ENCODE results near the gene ABHD2. TPM values are rescaled to one million over a fixed set of nuclear protein-coding genes. Genes with fewer than 3 reads are reported as not detected.
A peak's percentile ranks its signal among the peaks of the same experiment; 100 is the strongest.

The ABHD2 gene
- total RNA-seq, 1 donor from 2014 or later, result 68.2 TPM

DNA sequence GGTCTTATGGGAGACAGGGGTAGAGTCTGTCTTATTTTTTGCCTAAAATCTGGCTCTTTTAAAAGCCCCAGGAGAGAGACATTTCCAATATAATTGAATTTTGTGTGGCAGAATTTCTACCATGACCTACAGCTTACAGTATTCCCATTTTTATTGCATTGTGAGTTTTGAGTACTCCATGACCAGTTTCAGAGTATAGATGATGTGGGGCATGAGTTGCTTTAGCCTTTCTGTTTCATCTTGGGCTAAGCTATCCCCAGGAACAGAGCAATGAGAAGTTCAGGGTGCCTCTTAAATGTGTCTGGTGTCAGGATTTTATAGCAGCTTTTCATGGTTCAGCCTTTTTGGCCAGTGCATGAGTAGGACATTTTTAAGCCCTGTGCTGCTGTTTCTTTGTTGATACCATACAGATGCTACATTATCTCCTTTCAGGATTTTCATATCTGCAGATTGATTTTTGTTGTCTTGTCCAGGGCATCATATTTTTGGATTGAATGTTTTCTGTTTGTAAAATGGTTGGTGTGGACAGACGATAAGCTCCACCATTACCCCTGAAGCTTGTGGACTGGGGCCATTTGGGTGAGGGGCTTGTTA, 3.5 kb downstream of the ABHD2 start:
- no peak for DNase-seq
- H3K27me3 ChIP-seq (ENCODE audit: low read depth), result no peaks in the 10 kb centered on the region
- H3K4me1 ChIP-seq, result peaks cover 95% of the 10 kb centered on the region
- TF ChIP-seq CTCF (IDR thresholded peaks at IDR 0.05; ENCODE audit: borderline replicate concordance), result no peak
- intact Hi-C loops (cut with micrococcal nuclease), result no loop called here
- H3K27ac ChIP-seq (replicated peaks), result peak overlapping the region; percentile 95
- peak overlapping the region; percentile 94 for H3K4me3 ChIP-seq
- no peaks in the 10 kb centered on the region for H3K9me3 ChIP-seq (replicated peaks)
- H3K36me3 ChIP-seq, result no peaks in the 10 kb centered on the region

- Histone ChIP-seq H3K36me3 (no peaks in the 10 kb centered on the region), H3K4me3 (no peak overlapping the region), H3K9me3 (replicated peaks) (no peaks in the 10 kb centered on the region), H3K4me1 (peaks cover 100% of the 10 kb centered on the region), H3K27ac (replicated peaks) (peak overlapping the region; percentile 95), H3K27me3 (ENCODE audit: low read depth) (no peaks in the 10 kb centered on the region)
- TF ChIP-seq CTCF (IDR thresholded peaks at IDR 0.05; ENCODE audit: borderline replicate concordance), result no peak
- intact Hi-C loops (cut with micrococcal nuclease), result no loop called here
- no peak for DNase-seq
Observed at GRCh38 chr15:89093509-89093908, 5.3 kb downstream of the ABHD2 start.

DNA sequence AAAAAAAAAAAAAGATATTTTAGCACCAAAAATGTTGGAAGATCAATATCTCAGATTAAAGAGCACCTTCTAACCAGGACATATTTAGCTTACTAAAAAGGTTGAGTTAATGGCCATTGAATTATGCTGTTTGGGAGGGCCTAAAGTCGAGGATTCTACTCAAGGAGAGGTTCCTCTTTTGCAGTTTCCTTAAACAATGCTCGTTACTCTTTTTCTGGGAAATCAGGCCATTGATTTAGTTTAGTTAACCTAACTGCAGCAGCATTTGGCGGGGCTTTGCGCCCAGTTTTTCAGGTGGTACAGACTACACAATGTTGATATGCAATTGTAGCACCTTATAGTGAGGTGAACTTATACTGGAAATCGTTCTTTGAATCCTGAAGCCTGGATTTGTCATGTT, 6.8 kb downstream of the ABHD2 start:
- H3K9me3 ChIP-seq (replicated peaks), result no peaks in the 10 kb centered on the region
- no peaks in the 10 kb centered on the region for H3K27me3 ChIP-seq (ENCODE audit: low read depth)
- intact Hi-C loops (cut with micrococcal nuclease), result no loop called here
- peaks cover 100% of the 10 kb centered on the region for H3K4me1 ChIP-seq
- DNase-seq, result no peak
- no peak overlapping the region for H3K4me3 ChIP-seq
- no peak for TF ChIP-seq CTCF (IDR thresholded peaks at IDR 0.05; ENCODE audit: borderline replicate concordance)
- peak overlapping the region; percentile 95 for H3K27ac ChIP-seq (replicated peaks)
- no peaks in the 10 kb centered on the region for H3K36me3 ChIP-seq

DNA sequence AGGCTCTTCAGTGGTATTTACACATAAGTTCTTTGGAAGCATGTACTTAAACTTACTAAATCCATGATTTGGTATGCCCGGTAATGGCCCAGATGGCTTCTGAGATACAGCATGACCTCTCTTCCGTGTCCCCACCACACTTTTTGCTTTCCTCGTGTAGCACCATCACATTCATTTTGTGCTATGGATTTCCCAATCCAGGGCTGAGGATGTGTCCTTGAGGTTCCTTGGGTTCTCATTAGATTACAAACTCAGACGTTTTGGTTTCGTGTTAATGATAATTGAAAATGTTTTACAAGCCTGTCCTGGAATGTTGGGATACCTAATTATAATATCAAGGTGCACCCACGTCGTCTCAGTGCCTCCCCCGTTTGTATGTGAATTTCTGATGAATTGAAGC, 7.3 kb downstream of the ABHD2 start:
- TF ChIP-seq CTCF (IDR thresholded peaks at IDR 0.05; ENCODE audit: borderline replicate concordance), result no peak
- H3K4me3 ChIP-seq, result no peak overlapping the region
- peaks cover 100% of the 10 kb centered on the region for H3K4me1 ChIP-seq
- H3K9me3 ChIP-seq (replicated peaks), result no peaks in the 10 kb centered on the region
- H3K27me3 ChIP-seq (ENCODE audit: low read depth), result no peaks in the 10 kb centered on the region
- H3K27ac ChIP-seq (replicated peaks), result peak overlapping the region; percentile 95
- intact Hi-C loops (cut with micrococcal nuclease), result no loop called here
- no peak for DNase-seq
- no peaks in the 10 kb centered on the region for H3K36me3 ChIP-seq

- peaks cover 100% of the 10 kb centered on the region for H3K4me1 ChIP-seq
- H3K27ac ChIP-seq (replicated peaks), result peak overlapping the region; percentile 95
- H3K9me3 ChIP-seq (replicated peaks), result no peaks in the 10 kb centered on the region
- no peak for TF ChIP-seq CTCF (IDR thresholded peaks at IDR 0.05; ENCODE audit: borderline replicate concordance)
- no peaks in the 10 kb centered on the region for H3K27me3 ChIP-seq (ENCODE audit: low read depth)
- intact Hi-C loops (cut with micrococcal nuclease), result no loop called here
- DNase-seq, result no peak
- no peaks in the 10 kb centered on the region for H3K36me3 ChIP-seq
- peak overlapping the region; percentile 2 for H3K4me3 ChIP-seq
Observed at GRCh38 chr15:89096664-89097063, 8.4 kb downstream of the ABHD2 start.

Measured in left ventricle myocardium inferior (tissue), 1 donor.